DND-41 (cell line): ENCODE measurements around the gene FLT4.
"Not testable (repeated sequence)": the region's sequence is repeated elsewhere in the genome, so short reads cannot be mapped to it uniquely, and the experiment has no call there.

ENCODE experiments used
- ATAC-seq: fragments of 200-7000 bp; cut with Tn5 transposase; 3 replicates; pipeline ENCODE4 v1.9.1; 2021; ENCODE audit warnings: low read depth; ENCODE audit not compliant: insufficient read depth
- DNase-seq: peaks from one replicate; pipeline ENCODE4 v3.0.0-alpha.2; 2020
- H2AFZ ChIP-seq: 2 replicates; pipeline ENCODE4 v1.6.0; 2012; ENCODE audit warnings: low read depth, low read length
- H3K27ac ChIP-seq: 2 replicates; pipeline ENCODE4 v1.5.1; 2012; ENCODE audit warnings: low read length, inconsistent platforms
- H3K27me3 ChIP-seq: fragments of 200-600 bp; sonication (generic); 2 replicates; pipeline ENCODE4 v1.6.0; 2012; ENCODE audit warnings: low read length, mild to moderate bottlenecking, inconsistent platforms; ENCODE audit not compliant: insufficient read depth, poor library complexity
- H3K36me3 ChIP-seq: 2 replicates; pipeline ENCODE4 v1.5.1; 2012; ENCODE audit warnings: low read length, inconsistent platforms; ENCODE audit not compliant: insufficient read depth
- H3K4me1 ChIP-seq: 2 replicates; pipeline ENCODE4 v1.5.1; 2012; ENCODE audit warnings: mild to moderate bottlenecking, low read length; ENCODE audit not compliant: insufficient read depth
- H3K4me2 ChIP-seq: 2 replicates; pipeline ENCODE4 v1.6.0; 2012; ENCODE audit warnings: mild to moderate bottlenecking, moderate library complexity, low read length, inconsistent platforms; ENCODE audit not compliant: insufficient read depth
- H3K4me3 ChIP-seq, 2 experiments: fragments of 200-600 bp in 1 of 2; shearing (Covaris generic) in 1 of 2; 2 replicates each; pipeline ENCODE4 v1.5.1; 2012 to 2016; ENCODE audit warnings: inconsistent platforms in 2 of 2, low read length in 2 of 2, mild to moderate bottlenecking in 2 of 2, low read depth in 1 of 2, moderate library complexity in 1 of 2
- H3K79me2 ChIP-seq: 2 replicates; pipeline ENCODE4 v1.6.0; 2012; ENCODE audit warnings: low read length, inconsistent platforms; ENCODE audit not compliant: insufficient read depth
- H3K9ac ChIP-seq: 2 replicates; pipeline ENCODE4 v1.6.0; 2012; ENCODE audit warnings: low read depth, mild to moderate bottlenecking, inconsistent platforms, low read length, moderate library complexity
- H3K9me3 ChIP-seq: 2 replicates; pipeline ENCODE4 v1.5.1; 2012; ENCODE audit warnings: low read length, moderate library complexity, mild to moderate bottlenecking, inconsistent platforms; ENCODE audit not compliant: insufficient read depth, severe bottlenecking
- H4K20me1 ChIP-seq: 2 replicates; pipeline ENCODE4 v1.6.0; 2012; ENCODE audit warnings: low read length; ENCODE audit not compliant: insufficient read depth
- EZH2 ChIP-seq: IDR thresholded peaks from 3 replicates; pipeline ENCODE4 v1.6.1; 2012; ENCODE audit warnings: borderline replicate concordance, low read depth, mild to moderate bottlenecking, moderate library complexity, low read length, inconsistent platforms; ENCODE audit not compliant: severe bottlenecking
- TF ChIP-seq, protein P1 (sequence below): IDR thresholded peaks from 2 replicates; pipeline ENCODE4 v1.5.1; 2012; ENCODE audit warnings: borderline replicate concordance, low read length, moderate library complexity, mild to moderate bottlenecking; ENCODE audit not compliant: poor library complexity, severe bottlenecking; ENCODE audit errors: extremely low read depth

Gene FLT4

DNA sequence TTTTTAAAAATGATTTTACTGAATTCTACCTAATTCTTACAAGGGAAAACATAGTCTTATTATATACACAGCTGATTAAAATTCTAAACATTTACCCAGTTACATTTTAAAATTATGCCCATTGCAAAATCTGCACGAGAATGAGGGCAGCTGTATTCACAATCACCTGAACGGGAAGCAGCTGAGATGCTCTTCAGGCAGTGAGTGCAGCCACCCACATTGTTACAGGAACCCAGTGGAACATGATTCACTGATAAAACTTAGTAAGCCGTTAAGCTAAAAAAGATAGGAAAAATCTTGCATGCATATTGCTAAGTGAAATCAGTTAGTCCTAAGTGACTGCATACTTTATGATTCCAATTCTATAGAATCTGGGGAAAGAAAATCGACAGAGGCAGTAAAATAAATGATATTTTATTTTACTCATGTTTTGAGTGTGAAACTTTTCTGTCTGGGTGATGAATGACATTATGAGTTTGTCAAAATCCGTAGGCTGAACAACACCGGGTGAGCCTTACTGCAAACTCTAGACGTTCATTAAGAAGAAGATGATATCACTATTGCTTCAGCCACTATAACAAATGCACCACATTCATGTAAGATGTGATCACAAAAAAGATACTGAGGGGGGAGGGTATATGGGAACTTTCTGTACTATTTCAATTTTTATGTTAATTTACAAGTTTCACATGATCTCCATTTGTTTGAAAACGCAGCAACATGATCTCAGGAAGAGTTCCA lies 39.1 kb upstream of the FLT4 start:
- Histone ChIP-seq H3K79me2 (no peaks in the 10 kb centered on the region), H3K27me3 (no peaks in the 10 kb centered on the region), H3K9me3 (no peaks in the 10 kb centered on the region), H2AFZ (peak overlapping the region; percentile 54), H3K4me3 (peak overlapping the region; percentile 1 to 52; a peak in 3 of 4 replicates), H4K20me1 (no peaks in the 10 kb centered on the region), H3K27ac (peak overlapping the region; percentile 96), H3K9ac (peak overlapping the region; percentile 62), H3K4me1 (peaks cover 52% of the 10 kb centered on the region), H3K36me3 (no peaks in the 10 kb centered on the region), H3K4me2 (peak overlapping the region; percentile 65)
- peak; percentile 64 for ATAC-seq
- DNase-seq, result peak; percentile 71
- TF ChIP-seq EZH2, result no peak
- TF ChIP-seq, protein P1, sequence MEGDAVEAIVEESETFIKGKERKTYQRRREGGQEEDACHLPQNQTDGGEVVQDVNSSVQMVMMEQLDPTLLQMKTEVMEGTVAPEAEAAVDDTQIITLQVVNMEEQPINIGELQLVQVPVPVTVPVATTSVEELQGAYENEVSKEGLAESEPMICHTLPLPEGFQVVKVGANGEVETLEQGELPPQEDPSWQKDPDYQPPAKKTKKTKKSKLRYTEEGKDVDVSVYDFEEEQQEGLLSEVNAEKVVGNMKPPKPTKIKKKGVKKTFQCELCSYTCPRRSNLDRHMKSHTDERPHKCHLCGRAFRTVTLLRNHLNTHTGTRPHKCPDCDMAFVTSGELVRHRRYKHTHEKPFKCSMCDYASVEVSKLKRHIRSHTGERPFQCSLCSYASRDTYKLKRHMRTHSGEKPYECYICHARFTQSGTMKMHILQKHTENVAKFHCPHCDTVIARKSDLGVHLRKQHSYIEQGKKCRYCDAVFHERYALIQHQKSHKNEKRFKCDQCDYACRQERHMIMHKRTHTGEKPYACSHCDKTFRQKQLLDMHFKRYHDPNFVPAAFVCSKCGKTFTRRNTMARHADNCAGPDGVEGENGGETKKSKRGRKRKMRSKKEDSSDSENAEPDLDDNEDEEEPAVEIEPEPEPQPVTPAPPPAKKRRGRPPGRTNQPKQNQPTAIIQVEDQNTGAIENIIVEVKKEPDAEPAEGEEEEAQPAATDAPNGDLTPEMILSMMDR, result no peak

DNA sequence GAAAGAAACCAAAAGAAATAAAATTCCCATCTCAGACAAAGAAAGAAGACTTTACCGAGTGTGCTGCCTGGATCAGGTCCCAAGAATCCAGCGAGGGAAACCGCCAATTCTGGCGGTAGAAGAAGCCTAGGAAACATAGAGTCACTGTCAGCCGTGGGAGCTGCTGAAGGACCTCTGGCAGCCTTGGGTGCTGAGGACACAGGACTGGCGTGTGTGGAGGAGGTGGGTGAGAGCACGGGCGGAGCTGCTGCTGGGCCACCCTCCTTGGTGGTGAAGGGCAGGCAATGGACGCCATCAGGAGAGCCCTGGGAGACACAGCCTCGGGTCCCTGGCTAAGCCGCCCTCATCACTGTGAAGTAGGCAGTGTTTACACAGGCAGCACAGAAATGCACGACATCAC lies 37.4 kb upstream of the FLT4 start:
- H3K4me3 ChIP-seq, H4K20me1 ChIP-seq, H3K27me3 ChIP-seq, ATAC-seq, H2AFZ ChIP-seq, H3K9me3 ChIP-seq, H3K36me3 ChIP-seq, H3K79me2 ChIP-seq, DNase-seq, H3K9ac ChIP-seq, H3K4me2 ChIP-seq: not testable (repeated sequence)
- H3K4me1 ChIP-seq, result peaks cover 55% of the 10 kb centered on the region
- peak overlapping the region; percentile 96 for H3K27ac ChIP-seq

DNA sequence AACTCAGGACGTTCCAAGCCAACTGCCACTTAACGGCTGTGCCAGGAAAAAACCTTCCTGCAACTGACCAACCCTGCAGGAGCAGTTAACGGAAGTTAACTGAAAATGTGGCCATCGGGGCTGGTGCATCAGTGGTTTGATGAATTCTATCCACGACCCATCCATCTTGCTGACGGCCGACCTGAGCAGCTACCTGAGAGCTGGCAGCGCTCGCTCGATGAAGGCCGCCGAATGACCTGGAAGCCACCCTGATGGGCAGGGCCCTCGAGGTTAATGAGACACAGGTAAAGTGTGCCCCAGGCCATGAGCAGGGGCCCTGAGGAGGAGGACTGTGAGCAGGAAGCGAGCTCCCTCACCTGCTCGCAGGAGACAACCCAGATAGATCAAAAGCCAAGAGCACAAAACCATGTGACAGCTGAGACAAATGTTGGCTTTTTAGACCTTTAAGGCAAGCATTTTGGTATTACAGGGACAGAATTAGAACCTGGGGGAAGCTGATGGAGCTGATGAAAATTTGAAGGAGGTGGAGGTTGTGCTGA lies 35.3 kb upstream of the FLT4 start:
- DNase-seq (no peak), ATAC-seq (no peak)
- H4K20me1 ChIP-seq, result no peaks in the 10 kb centered on the region
- TF ChIP-seq, protein P1, result no peak
- TF ChIP-seq EZH2, result no peak
- peaks cover 34% of the 10 kb centered on the region for H3K4me1 ChIP-seq
- no peaks in the 10 kb centered on the region for H3K36me3 ChIP-seq
- H3K9ac ChIP-seq, result no peak overlapping the region
- H3K27ac ChIP-seq, result no peak overlapping the region
- H3K27me3 ChIP-seq, result no peaks in the 10 kb centered on the region
- no peak overlapping the region for H3K4me2 ChIP-seq
- H2AFZ ChIP-seq, result no peak overlapping the region
- no peaks in the 10 kb centered on the region for H3K9me3 ChIP-seq
- H3K79me2 ChIP-seq, result no peaks in the 10 kb centered on the region
- no peak overlapping the region for H3K4me3 ChIP-seq

DNA sequence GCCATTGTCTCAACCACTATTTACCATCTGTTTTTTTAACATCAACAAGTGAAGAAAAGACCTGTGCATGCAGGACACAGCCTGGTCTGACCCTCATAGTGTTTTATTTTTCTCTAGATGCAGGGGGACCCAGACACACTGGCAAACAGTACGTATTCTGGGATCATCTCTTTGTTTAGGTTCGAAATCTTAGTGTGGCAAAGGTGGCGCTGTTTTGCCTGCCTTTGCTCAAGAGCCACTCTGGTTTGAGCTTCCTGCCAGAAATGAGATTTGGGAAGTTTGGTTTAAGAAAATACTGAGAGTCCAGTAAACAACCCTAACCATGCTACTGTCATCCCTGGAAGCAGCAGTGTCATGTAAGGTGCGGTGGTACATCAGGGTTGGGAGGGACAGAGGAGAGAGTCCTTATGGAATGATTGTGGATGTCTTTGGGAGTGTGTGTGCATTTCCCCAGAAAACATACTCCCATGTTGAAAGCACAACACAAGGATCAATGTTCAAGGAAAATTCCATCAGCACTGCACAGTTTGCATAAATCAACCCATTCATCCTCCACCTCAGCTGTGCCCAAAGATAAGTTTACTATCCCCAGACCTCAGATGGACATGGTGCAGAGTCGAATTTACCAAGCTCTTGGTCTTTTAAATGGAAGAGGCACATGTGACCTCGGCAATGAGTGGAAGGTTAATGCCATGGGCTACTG lies 34.0 kb upstream of the FLT4 start:
- Histone ChIP-seq H3K79me2 (no peaks in the 10 kb centered on the region), H3K4me1 (peaks cover 22% of the 10 kb centered on the region), H3K9me3 (no peaks in the 10 kb centered on the region), H4K20me1 (no peaks in the 10 kb centered on the region), H3K27me3 (no peaks in the 10 kb centered on the region), H3K27ac (no peak overlapping the region), H3K36me3 (no peaks in the 10 kb centered on the region), H3K9ac (no peak overlapping the region), H3K4me3 (no peak overlapping the region), H3K4me2 (no peak overlapping the region), H2AFZ (peak overlapping the region; percentile 1; the same call in 1 of the 2 replicates)
- ATAC-seq, result no peak
- no peak for DNase-seq
- TF ChIP-seq EZH2, result no peak
- TF ChIP-seq, protein P1, result peak; percentile 39
